HCT116 (cell line): ENCODE measurements around the gene FBXL4. TPM values are rescaled to one million over a fixed set of nuclear protein-coding genes. Genes with fewer than 3 reads are reported as not detected.

Experiments
- ATAC-seq: fragments of 200-7000 bp; cut with Tn5 transposase; 2 replicates; pipeline ENCODE4 v1.9.1; 2020; ENCODE audit warnings: mild to moderate bottlenecking, moderate library complexity
- BruUV-seq: library from RNA; stranded (reverse); fragments of 400-500 nt; replicated peaks from 2 replicates; lab custom pipeline; 2021; lab: Mats Ljungman, UMichigan
- CTCF ChIA-PET: fragments of 300-600 bp; sonication (Branson Sonifier 250); formaldehyde crosslinking; loops from one replicate; lab custom pipeline; 2021; ENCODE audit warnings: antibody characterized with exemption; lab: Charles Lee
- POLR2A ChIA-PET: fragments of 300-600, 350-600 bp; sonication (Branson Sonifier 250); formaldehyde crosslinking; loops from one replicate; lab custom pipeline; 2021; ENCODE audit warnings: antibody characterized with exemption; lab: Charles Lee
- RAD21 ChIA-PET, 2 experiments: fragments of 300-600 bp; sonication (Branson Sonifier 250); formaldehyde crosslinking; loops; one replicate each; lab custom pipeline; 2023; ENCODE audit warnings: low total read pairs in 2 of 2; ENCODE audit not compliant: uncharacterized antibody in 2 of 2, unreplicated experiment in 2 of 2, low non-redundant PET in 1 of 2; lab: Charles Lee
- DNase-seq: peaks from one replicate; pipeline ENCODE4 v3.0.0-alpha.2; 2010; ENCODE audit warnings: low read depth, low spot score
- H2AFZ ChIP-seq: fragments of 200-600 bp; shearing (Covaris generic), sonication (generic); 2 replicates; pipeline ENCODE4 v1.6.1; 2017; ENCODE audit warnings: low read depth, mixed run types, mixed read lengths, antibody characterized with exemption, low read length; ENCODE audit not compliant: poor library complexity, severe bottlenecking
- H3K27ac ChIP-seq: 2 replicates; pipeline ENCODE4 v1.5.1; 2012; ENCODE audit warnings: low read depth, low read length
- H3K27me3 ChIP-seq: fragments of 200-600 bp; sonication (generic); 2 replicates; pipeline ENCODE4 v1.6.1; 2016; ENCODE audit warnings: mixed run types, low read length, mixed read lengths; ENCODE audit not compliant: insufficient read depth
- H3K36me3 ChIP-seq, 2 experiments: fragments of 200-500 bp in 1 of 2; fragments of 200-600 bp in 1 of 2; sonication (Bioruptor generic) in 1 of 2; sonication (generic) in 1 of 2; 2 replicates each; pipeline versions ENCODE4 v1.5.1 to v1.6.1; 2014 to 2016; ENCODE audit warnings: low read length in 2 of 2, inconsistent platforms in 1 of 2, mixed read lengths in 1 of 2, mixed run types in 1 of 2; ENCODE audit not compliant: insufficient read depth in 2 of 2, control insufficient read depth in 1 of 2
- H3K4me1 ChIP-seq, 2 experiments: fragments of 200-600 bp in 1 of 2; sonication (generic) in 1 of 2; 2 replicates each; pipeline versions ENCODE4 v1.5.1 to v1.6.1; 2012 to 2017; ENCODE audit warnings: low read length in 2 of 2, inconsistent platforms in 1 of 2, mild to moderate bottlenecking in 1 of 2, mixed read lengths in 1 of 2, mixed run types in 1 of 2, moderate library complexity in 1 of 2; ENCODE audit not compliant: insufficient read depth in 2 of 2, control insufficient read depth in 1 of 2
- H3K4me2 ChIP-seq: fragments of 200-600 bp; sonication (generic); 2 replicates; pipeline ENCODE4 v1.6.1; 2017; ENCODE audit warnings: mixed run types, low read length, mixed read lengths
- H3K4me3 ChIP-seq, 2 experiments: fragments of 200-600 bp in 1 of 2; sonication (generic) in 1 of 2; replicated peaks in 1 of 2; 2 replicates each; pipeline ENCODE4 v1.5.1; 2011 to 2016; ENCODE audit warnings: low read length in 2 of 2, control low read depth in 1 of 2, low read depth in 1 of 2, mild to moderate bottlenecking in 1 of 2, mixed read lengths in 1 of 2, mixed run types in 1 of 2
- H3K79me2 ChIP-seq: fragments of 200-600 bp; sonication (generic); 2 replicates; pipeline ENCODE4 v1.6.1; 2017; ENCODE audit warnings: mild to moderate bottlenecking, mixed run types, low read length, moderate library complexity, mixed read lengths; ENCODE audit not compliant: insufficient read depth
- H3K9ac ChIP-seq: fragments of 200-600 bp; sonication (generic); 2 replicates; pipeline ENCODE4 v1.6.1; 2016; ENCODE audit warnings: low read length, mixed read lengths
- H3K9me2 ChIP-seq: fragments of 200-600 bp; sonication (generic), shearing (Covaris generic); 2 replicates; pipeline ENCODE4 v1.6.1; 2017; ENCODE audit warnings: mixed run types, mild to moderate bottlenecking, moderate library complexity; ENCODE audit not compliant: insufficient read depth
- H3K9me3 ChIP-seq, 2 experiments: fragments of 200-500 bp in 1 of 2; fragments of 200-600 bp in 1 of 2; sonication (Bioruptor generic) in 1 of 2; sonication (generic) in 1 of 2; 2 replicates each; pipeline ENCODE4 v1.6.1; 2014 to 2017; ENCODE audit warnings: low read length in 2 of 2, mixed read lengths in 2 of 2, inconsistent platforms in 1 of 2, low read depth in 1 of 2, mild to moderate bottlenecking in 1 of 2, mixed run types in 1 of 2, moderate library complexity in 1 of 2; ENCODE audit not compliant: control insufficient read depth in 1 of 2, insufficient read depth in 1 of 2
- H4K20me1 ChIP-seq: fragments of 200-600 bp; sonication (generic), shearing (Covaris generic); 2 replicates; pipeline ENCODE4 v1.6.1; 2017; ENCODE audit warnings: mixed run types, mild to moderate bottlenecking, moderate library complexity; ENCODE audit not compliant: insufficient read depth
- CBX3 ChIP-seq: IDR thresholded peaks from 2 replicates; pipeline ENCODE4 v1.6.1; 2012; ENCODE audit warnings: low read depth
- CEBPB ChIP-seq: IDR thresholded peaks from 2 replicates; pipeline ENCODE4 v1.6.1; 2012; ENCODE audit warnings: low read depth
- ELF1 ChIP-seq: IDR thresholded peaks from 2 replicates; pipeline ENCODE4 v1.6.1; 2012; ENCODE audit warnings: low read depth, borderline replicate concordance
- EZH2 ChIP-seq: fragments of 200-600 bp; sonication (generic); IDR thresholded peaks from 2 replicates; pipeline ENCODE4 v1.6.1; 2017; ENCODE audit warnings: antibody characterized with exemption, mixed run types
- EZH2phosphoT487 ChIP-seq: fragments of 200-600 bp; IDR thresholded peaks from 2 replicates; pipeline ENCODE4 v1.6.1; 2018; ENCODE audit warnings: antibody characterized with exemption, borderline replicate concordance
- FOSL1 ChIP-seq: IDR thresholded peaks from 2 replicates; pipeline ENCODE4 v1.6.1; 2012; ENCODE audit warnings: low read depth
- POLR2AphosphoS5 ChIP-seq: IDR thresholded peaks from 2 replicates; pipeline ENCODE4 v1.6.1; 2011; ENCODE audit warnings: mild to moderate bottlenecking, low read depth, low read length, moderate library complexity
- RAD21 ChIP-seq: IDR thresholded peaks from 2 replicates; pipeline ENCODE4 v1.6.1; 2012; ENCODE audit warnings: low read depth, mild to moderate bottlenecking
- SIN3A ChIP-seq: IDR thresholded peaks from 2 replicates; pipeline ENCODE4 v1.6.1; 2012; ENCODE audit warnings: low read depth
- SP1 ChIP-seq: IDR thresholded peaks from 2 replicates; pipeline ENCODE4 v1.6.1; 2012; ENCODE audit warnings: low read depth
- SRF ChIP-seq: IDR thresholded peaks from 2 replicates; pipeline ENCODE4 v1.6.1; 2012; ENCODE audit warnings: low read depth
- YY1 ChIP-seq: IDR thresholded peaks from 2 replicates; pipeline ENCODE4 v1.6.1; 2011; ENCODE audit warnings: low read length, low read depth, moderate library complexity, mild to moderate bottlenecking; ENCODE audit not compliant: insufficient replicate concordance; ENCODE audit errors: extremely low read depth
- ZFX ChIP-seq: fragments of 450-650 bp; IDR thresholded peaks from 2 replicates; pipeline ENCODE4 v1.6.1; 2017
- ZNF274 ChIP-seq: fragments of 200-500 bp; sonication (Bioruptor generic); IDR thresholded peaks from 2 replicates; pipeline ENCODE4 v1.6.1; 2014; ENCODE audit warnings: mild to moderate bottlenecking, low read depth, low read length, inconsistent platforms
- intact Hi-C: fragments of 100-400 bp; cut with micrococcal nuclease; formaldehyde crosslinking; loops from 2 replicates; pipeline ENCODE4 v1.10.0; 2022
- total RNA-seq: library from RNA; stranded (reverse); gene quantifications from one replicate; pipeline ENCODE4 v1.2.1, GENCODE V29; 2021; ENCODE audit not compliant: unreplicated experiment
- TF ChIP-seq, protein P1 (sequence below): IDR thresholded peaks from 2 replicates; pipeline ENCODE4 v1.6.1; 2012; ENCODE audit warnings: low read depth
- TF ChIP-seq, protein P2 (sequence below): IDR thresholded peaks from 2 replicates; pipeline ENCODE4 v1.6.1; 2012
- TF ChIP-seq, protein P3 (sequence below): IDR thresholded peaks from 2 replicates; pipeline ENCODE4 v1.6.1; 2012

FBXL4 gene
- total RNA-seq, 1 experiment from 2014 or later, result 15.7 TPM

DNA sequence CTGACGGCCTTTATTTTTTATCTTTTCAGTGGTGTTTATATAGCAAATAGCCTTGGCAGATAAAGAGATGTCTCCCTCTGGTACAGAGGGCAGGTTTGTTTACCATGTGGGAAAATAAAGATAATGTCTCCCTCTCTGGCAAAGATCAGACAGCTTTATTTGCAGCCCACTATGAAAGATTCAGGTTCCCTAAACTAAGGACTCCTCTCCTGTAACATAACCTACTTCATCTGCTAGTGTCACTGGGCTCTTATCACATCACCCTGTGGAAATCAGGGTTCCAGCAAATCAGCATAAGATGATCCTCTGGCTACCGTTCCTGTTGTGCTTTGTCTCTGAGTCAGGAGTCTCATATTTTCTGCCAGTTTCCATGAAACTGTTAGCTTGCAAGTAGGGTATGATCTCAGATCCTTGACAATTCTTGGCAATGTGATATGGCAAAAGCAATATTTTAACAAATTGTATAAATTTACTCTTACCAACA lies 3.1 kb downstream of the FBXL4 start:
- POLR2A ChIA-PET, result no interaction called here
- Histone ChIP-seq H3K27ac (no peak overlapping the region), H4K20me1 (no peaks in the 10 kb centered on the region), H3K9ac (no peak overlapping the region), H3K79me2 (peaks cover 76% of the 10 kb centered on the region), H3K4me1 (peaks cover 4 to 18% of the 10 kb centered on the region in 2 experiments; a peak in 3 of 4 replicates), H3K9me2 (no peaks in the 10 kb centered on the region), H3K27me3 (no peaks in the 10 kb centered on the region), H2AFZ (no peak overlapping the region)
- CTCF ChIA-PET, result no interaction called here
- RAD21 ChIA-PET, result no interaction called here
- intact Hi-C loops, result no loop called here
- BruUV-seq, result no TSS peak
- TF ChIP-seq SRF (no peak), ELF1 (no peak), POLR2AphosphoS5 (no peak), SIN3A (no peak), YY1 (no peak), RAD21 (no peak), ZNF274 (no peak), CBX3 (no peak), EZH2phosphoT487 (no peak), EZH2 (no peak), SP1 (no peak), FOSL1 (no peak), ZFX (no peak), CEBPB (no peak)
- TF ChIP-seq, protein P1, sequence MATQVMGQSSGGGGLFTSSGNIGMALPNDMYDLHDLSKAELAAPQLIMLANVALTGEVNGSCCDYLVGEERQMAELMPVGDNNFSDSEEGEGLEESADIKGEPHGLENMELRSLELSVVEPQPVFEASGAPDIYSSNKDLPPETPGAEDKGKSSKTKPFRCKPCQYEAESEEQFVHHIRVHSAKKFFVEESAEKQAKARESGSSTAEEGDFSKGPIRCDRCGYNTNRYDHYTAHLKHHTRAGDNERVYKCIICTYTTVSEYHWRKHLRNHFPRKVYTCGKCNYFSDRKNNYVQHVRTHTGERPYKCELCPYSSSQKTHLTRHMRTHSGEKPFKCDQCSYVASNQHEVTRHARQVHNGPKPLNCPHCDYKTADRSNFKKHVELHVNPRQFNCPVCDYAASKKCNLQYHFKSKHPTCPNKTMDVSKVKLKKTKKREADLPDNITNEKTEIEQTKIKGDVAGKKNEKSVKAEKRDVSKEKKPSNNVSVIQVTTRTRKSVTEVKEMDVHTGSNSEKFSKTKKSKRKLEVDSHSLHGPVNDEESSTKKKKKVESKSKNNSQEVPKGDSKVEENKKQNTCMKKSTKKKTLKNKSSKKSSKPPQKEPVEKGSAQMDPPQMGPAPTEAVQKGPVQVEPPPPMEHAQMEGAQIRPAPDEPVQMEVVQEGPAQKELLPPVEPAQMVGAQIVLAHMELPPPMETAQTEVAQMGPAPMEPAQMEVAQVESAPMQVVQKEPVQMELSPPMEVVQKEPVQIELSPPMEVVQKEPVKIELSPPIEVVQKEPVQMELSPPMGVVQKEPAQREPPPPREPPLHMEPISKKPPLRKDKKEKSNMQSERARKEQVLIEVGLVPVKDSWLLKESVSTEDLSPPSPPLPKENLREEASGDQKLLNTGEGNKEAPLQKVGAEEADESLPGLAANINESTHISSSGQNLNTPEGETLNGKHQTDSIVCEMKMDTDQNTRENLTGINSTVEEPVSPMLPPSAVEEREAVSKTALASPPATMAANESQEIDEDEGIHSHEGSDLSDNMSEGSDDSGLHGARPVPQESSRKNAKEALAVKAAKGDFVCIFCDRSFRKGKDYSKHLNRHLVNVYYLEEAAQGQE, result no peak
- TF ChIP-seq, protein P2, sequence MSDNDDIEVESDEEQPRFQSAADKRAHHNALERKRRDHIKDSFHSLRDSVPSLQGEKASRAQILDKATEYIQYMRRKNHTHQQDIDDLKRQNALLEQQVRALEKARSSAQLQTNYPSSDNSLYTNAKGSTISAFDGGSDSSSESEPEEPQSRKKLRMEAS, result no peak
- TF ChIP-seq, protein P3, sequence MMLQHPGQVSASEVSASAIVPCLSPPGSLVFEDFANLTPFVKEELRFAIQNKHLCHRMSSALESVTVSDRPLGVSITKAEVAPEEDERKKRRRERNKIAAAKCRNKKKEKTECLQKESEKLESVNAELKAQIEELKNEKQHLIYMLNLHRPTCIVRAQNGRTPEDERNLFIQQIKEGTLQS, result no peak
- TF ChIP-seq, all 23 proteins: peak for 0
- 0 out of 4 replicates have a peak, but pooled peaks cover 0 to 3% of the 10 kb centered on the region in 2 experiments for H3K9me3 ChIP-seq
- H3K36me3 ChIP-seq, result no peaks in the 10 kb centered on the region
- DNase-seq (no peak), ATAC-seq (no peak)
- H3K4me3 ChIP-seq, result no peak overlapping the region
- H3K4me2 ChIP-seq, result no peak overlapping the region
